IPS-15b (cell line): Measurements from ENCODE around the gene PTPRT.

Source experiments
- H3K27me3 ChIP-seq: one replicate; pipeline ENCODE4 v1.6.1; 2013; ENCODE audit warnings: low read length; ENCODE audit not compliant: control insufficient read depth, insufficient read depth
- H3K36me3 ChIP-seq: one replicate; pipeline ENCODE4 v1.6.1; 2013; ENCODE audit warnings: low read length; ENCODE audit not compliant: control insufficient read depth, insufficient read depth
- H3K4me1 ChIP-seq: one replicate; pipeline ENCODE4 v1.6.1; 2013; ENCODE audit warnings: mild to moderate bottlenecking, low read length; ENCODE audit not compliant: control insufficient read depth, insufficient read depth
- H3K4me3 ChIP-seq: one replicate; pipeline ENCODE4 v1.5.1; 2013; ENCODE audit warnings: low read depth, low read length
- H3K9ac ChIP-seq: one replicate; pipeline ENCODE4 v1.6.1; 2013; ENCODE audit warnings: low read depth, mild to moderate bottlenecking, low read length
- H3K9me3 ChIP-seq: one replicate; pipeline ENCODE4 v1.6.1; 2013; ENCODE audit warnings: mild to moderate bottlenecking, low read length; ENCODE audit not compliant: control insufficient read depth, insufficient read depth

Gene PTPRT

DNA sequence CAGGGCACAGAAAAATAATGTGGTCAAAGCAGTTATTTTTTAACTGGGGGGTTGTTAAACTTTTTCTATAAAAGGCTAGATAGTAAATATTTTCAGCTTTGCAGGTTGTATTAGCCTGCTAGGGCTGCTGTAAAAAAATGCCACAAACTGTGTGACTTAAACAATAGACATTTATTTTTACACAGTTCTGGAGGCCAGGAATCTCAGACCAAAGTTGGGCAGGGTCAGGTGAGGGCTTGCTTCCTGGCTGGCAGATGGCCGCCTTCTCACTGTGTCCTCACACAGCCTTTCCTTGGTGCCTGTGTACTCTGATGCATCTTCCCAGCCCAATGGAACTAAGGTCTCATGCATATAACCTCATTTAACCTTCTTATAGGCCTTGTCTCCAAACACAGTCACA is 294.7 kb downstream of the PTPRT start:
- H3K27me3 ChIP-seq, result no peaks in the 10 kb centered on the region
- H3K4me3 ChIP-seq, result no peak overlapping the region
- H3K4me1 ChIP-seq, result no peaks in the 10 kb centered on the region
- H3K9ac ChIP-seq, result no peak overlapping the region
- no peaks in the 10 kb centered on the region for H3K9me3 ChIP-seq
- H3K36me3 ChIP-seq, result no peaks in the 10 kb centered on the region

DNA sequence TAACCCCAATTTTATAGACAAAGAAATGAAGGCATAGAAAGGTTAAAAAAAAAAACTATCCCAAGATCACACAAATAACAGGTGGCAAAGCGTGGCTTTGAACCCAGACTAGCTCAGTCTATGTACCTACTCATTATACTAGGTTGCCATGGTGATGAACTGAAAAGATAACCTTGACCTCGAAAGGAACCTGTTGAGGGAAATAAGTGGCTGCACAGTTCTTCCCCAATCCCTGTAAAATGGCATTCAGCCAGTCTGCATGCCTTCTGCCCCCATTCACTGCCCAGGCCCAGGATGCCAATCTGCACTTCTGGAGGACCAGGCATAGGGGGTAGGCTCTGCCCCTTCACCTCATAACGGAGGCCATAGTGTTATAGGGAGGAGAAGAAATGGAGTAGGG is 295.2 kb downstream of the PTPRT start:
- Histone ChIP-seq H3K9me3 (no peaks in the 10 kb centered on the region), H3K4me1 (no peaks in the 10 kb centered on the region), H3K4me3 (no peak overlapping the region), H3K9ac (no peak overlapping the region), H3K27me3 (no peaks in the 10 kb centered on the region), H3K36me3 (no peaks in the 10 kb centered on the region)

DNA sequence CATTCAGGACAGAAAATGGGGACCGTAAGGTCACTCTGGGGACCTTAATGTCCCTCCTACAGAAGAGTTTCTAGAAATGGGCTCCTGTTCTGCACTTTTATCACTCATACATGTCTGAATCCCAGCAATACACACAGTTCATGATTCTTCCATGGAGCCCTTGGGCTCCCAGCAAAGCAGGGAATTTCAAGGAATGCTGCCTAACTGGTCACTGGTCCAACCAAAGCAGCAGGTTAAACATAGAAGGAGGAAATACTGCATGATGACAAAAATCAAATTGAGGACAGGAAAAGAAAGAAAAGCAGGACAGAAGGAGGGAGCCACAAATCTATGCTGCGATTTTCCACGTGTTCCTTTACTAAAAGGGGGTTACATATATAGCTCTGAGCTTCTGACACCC is 300.2 kb downstream of the PTPRT start:
- no peaks in the 10 kb centered on the region for H3K4me1 ChIP-seq
- no peaks in the 10 kb centered on the region for H3K9me3 ChIP-seq
- no peak overlapping the region for H3K9ac ChIP-seq
- no peaks in the 10 kb centered on the region for H3K36me3 ChIP-seq
- no peak overlapping the region for H3K4me3 ChIP-seq
- H3K27me3 ChIP-seq, result no peaks in the 10 kb centered on the region

DNA sequence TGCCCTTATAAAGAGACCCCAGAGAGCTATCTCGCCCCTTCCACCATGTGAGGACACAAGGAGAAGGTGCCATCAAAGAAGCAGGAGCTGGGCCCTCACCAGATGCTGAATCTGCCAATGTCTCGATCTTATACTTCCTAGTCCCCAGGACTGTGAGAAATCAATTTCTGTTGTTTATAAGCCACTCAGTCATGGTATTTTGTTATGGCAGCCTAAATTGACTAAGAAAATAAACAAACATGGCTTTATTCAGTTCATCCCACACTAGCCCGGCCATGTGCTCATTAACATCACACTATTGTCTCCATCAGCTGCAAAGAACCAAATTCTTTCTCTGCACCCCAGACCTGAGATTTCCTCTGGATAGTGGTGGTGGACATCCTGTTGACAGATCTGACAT is 302.4 kb downstream of the PTPRT start:
- Histone ChIP-seq H3K9ac (no peak overlapping the region), H3K4me1 (no peaks in the 10 kb centered on the region), H3K36me3 (no peaks in the 10 kb centered on the region), H3K9me3 (no peaks in the 10 kb centered on the region), H3K27me3 (no peaks in the 10 kb centered on the region), H3K4me3 (no peak overlapping the region)

DNA sequence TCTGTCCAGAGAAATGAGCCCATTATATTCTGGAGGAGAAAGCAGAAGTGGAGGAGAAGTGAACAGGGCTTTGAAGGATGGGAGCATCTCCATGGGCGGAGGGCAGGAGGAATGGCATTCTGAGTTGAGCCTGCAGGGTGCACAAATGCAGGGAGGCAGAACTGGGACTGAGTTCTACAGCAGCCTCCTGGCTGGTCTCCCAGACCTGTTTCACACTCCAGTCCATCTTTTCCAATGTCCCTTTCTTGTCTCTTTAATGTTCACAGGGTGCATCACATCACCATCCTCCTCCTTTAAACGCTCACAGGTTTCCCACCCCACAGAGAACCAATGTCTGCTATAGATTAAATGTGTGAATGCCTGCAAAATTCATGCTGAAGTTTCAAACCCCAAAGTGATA is 302.9 kb downstream of the PTPRT start:
- no peaks in the 10 kb centered on the region for H3K36me3 ChIP-seq
- H3K27me3 ChIP-seq, result no peaks in the 10 kb centered on the region
- H3K9ac ChIP-seq, result no peak overlapping the region
- no peaks in the 10 kb centered on the region for H3K4me1 ChIP-seq
- H3K4me3 ChIP-seq, result no peak overlapping the region
- H3K9me3 ChIP-seq, result no peaks in the 10 kb centered on the region

DNA sequence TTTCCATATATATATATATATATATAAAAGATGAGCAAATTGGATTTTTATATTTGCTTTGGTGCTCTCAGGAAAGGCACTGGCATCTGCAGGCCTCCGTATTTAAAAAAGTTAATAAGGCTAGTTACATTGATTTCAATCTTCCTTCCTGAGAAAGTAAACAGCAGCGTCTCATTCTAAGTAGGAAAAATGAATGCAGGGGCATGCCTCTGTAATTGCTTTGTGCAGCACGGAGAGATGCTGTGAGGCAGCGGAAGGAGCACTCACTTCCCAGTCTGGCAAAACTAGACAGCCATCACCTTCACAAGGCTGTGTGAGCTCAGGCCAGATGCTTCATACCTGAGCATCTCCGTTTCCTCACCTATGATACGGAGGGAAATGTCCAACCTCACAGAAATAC is 303.7 kb downstream of the PTPRT start:
- Histone ChIP-seq H3K4me3 (no peak overlapping the region), H3K9me3 (no peaks in the 10 kb centered on the region), H3K36me3 (no peaks in the 10 kb centered on the region)

DNA sequence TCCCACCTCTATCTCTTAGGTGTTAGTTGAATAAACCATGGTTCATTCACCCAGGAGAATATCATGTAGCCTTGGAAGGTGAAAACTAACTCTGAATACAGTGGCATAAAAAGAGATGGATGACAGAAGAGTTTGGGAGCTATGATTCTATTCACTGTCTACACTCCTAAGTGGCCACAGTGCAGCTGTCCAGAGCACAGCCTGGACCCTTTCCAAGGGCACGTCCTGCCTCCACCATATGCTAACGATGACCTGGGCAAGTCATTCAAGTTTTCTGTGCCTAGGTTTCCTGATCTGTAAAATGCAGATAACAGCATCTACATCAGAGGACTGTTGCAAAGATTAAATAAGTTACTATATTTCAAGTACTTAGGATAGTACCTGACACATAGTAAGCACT is 314.1 kb downstream of the PTPRT start:
- Histone ChIP-seq H3K36me3 (no peaks in the 10 kb centered on the region), H3K4me1 (no peaks in the 10 kb centered on the region), H3K9me3 (no peaks in the 10 kb centered on the region), H3K4me3 (no peak overlapping the region), H3K9ac (no peak overlapping the region), H3K27me3 (no peaks in the 10 kb centered on the region)

More for the DNA sequence above, 303.7 kb downstream of the PTPRT start:
- Histone ChIP-seq H3K9ac (no peak overlapping the region), H3K27me3 (no peaks in the 10 kb centered on the region), H3K4me1 (no peaks in the 10 kb centered on the region)

DNA sequence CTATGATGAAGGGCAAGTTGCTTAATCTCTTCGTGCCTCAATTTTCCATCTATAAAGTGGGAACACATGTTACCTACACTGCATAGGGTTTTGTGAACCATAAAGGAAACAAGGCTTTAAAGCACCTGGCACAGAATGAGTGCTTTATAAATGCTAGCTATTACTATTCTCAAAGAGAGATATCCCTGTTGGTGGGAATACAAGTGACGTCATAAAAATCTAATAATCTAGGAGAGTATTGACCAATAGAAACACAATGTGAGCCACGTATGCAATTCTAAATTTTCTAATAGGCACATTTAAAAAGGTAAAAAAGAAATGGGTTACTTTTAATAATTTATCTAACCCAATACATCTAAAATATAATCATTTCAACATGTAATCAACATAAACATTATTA is 316.4 kb downstream of the PTPRT start:
- Histone ChIP-seq H3K4me3 (no peak overlapping the region), H3K9ac (no peak overlapping the region), H3K36me3 (no peaks in the 10 kb centered on the region), H3K4me1 (no peaks in the 10 kb centered on the region), H3K9me3 (no peaks in the 10 kb centered on the region), H3K27me3 (no peaks in the 10 kb centered on the region)

DNA sequence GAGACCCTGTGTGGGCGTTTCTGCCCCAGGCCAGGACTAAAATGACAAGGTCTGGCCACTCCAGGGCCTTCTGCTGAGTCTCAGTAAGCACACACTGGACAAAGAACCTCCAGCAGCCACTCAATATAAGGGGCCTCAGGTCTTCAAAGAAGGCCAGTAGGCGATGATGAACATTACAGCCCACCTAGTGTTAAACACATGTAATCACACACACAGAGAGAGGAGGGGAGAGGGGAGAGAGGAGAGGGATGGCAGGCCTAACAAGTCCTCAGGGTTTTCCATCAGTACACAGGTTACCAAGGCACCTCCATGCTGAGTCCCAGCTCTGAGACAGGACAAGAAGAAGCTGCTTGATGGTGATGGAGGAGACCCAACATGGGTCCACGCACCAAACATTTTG is 325.6 kb downstream of the PTPRT start:
- H3K9ac ChIP-seq, result no peak overlapping the region
- H3K36me3 ChIP-seq, result no peaks in the 10 kb centered on the region
- H3K4me3 ChIP-seq, result no peak overlapping the region
- no peaks in the 10 kb centered on the region for H3K4me1 ChIP-seq
- H3K9me3 ChIP-seq, result no peaks in the 10 kb centered on the region
- no peaks in the 10 kb centered on the region for H3K27me3 ChIP-seq

DNA sequence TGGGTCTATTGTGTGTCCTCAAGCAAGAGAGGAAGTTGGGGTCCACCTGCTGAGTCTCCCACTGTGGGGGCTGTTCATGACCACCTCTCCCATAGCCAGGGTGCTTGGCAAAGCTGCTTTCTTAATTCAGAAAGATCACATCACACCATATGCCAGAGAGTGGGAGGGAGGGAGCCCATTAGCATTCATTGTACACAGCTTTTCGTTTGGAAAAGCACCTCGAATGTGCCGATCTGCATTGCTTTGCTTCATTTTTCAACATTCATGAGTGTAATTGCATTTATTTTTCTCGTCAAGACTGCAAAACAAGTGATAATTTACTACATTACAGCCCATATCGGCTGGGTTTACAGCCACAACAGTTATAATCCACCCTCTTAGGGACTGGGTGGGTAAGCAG is 327.3 kb downstream of the PTPRT start:
- Histone ChIP-seq H3K9me3 (no peaks in the 10 kb centered on the region), H3K4me1 (no peaks in the 10 kb centered on the region), H3K9ac (no peak overlapping the region), H3K27me3 (no peaks in the 10 kb centered on the region), H3K36me3 (no peaks in the 10 kb centered on the region), H3K4me3 (no peak overlapping the region)

DNA sequence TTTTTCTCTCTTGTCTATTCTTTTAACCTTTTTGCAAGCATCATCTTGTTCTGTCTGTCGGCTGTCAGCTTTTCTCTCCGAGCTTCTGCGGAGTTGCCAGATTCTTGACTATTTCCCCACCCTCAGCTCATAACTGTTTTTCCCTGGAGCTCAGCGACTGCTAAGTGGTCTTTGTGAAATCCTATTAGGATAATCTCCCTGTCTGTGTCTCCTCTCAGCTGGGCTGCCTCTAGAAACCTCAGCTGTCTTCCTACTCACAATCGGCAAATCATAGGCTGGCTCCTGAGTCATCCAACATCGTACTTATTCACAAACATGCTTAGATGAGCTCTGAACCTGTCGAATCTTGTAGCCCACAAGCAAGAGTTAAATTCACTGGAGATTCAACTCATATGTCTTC is 332.3 kb downstream of the PTPRT start:
- Histone ChIP-seq H3K9ac (no peak overlapping the region), H3K4me1 (no peaks in the 10 kb centered on the region), H3K36me3 (no peaks in the 10 kb centered on the region), H3K4me3 (no peak overlapping the region), H3K27me3 (no peaks in the 10 kb centered on the region), H3K9me3 (no peaks in the 10 kb centered on the region)

DNA sequence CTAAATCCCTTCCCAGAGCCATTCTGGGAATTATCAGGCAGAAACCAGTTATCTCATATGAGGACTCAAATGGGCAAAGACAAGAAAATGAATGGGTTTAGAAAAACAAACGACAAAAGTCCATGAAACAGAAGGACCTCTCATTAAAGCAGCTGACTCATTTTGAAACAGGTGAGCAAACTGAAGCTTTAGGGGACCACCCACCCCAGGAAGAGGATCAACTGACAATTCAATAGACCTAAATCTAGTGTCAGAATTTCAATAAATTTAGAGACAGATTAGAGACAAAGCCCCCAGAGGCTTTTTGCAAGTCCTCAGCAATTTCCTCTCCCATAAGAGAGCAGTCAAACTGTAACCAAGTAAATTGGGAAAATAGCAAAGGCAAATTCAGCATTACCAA is 333.8 kb downstream of the PTPRT start:
- Histone ChIP-seq H3K9ac (no peak overlapping the region), H3K9me3 (no peaks in the 10 kb centered on the region), H3K27me3 (no peaks in the 10 kb centered on the region), H3K4me1 (no peaks in the 10 kb centered on the region), H3K36me3 (no peaks in the 10 kb centered on the region), H3K4me3 (no peak overlapping the region)

DNA sequence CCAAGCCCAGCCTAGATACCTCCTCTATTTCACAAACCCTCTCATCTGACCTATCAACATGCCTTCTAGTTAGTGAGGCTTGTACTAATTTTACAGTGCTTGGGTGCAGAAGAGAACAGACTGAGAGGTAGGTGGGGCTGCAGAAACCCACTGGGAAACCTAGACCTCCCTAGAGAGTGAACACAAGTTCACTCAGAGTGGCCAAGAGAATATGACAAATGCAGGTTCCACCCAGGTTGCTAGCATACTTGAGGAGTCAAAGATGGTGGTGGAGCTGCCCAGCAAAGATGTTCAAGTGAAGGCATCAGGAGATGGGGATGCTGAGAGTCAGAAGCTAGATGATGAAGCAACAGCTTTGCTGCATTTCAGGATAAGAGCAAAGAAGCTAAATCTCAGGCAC is 337.0 kb downstream of the PTPRT start:
- Histone ChIP-seq H3K9ac (no peak overlapping the region), H3K36me3 (no peaks in the 10 kb centered on the region), H3K4me1 (no peaks in the 10 kb centered on the region), H3K27me3 (no peaks in the 10 kb centered on the region), H3K4me3 (no peak overlapping the region), H3K9me3 (no peaks in the 10 kb centered on the region)
